A549 (cell line): ENCODE results near the gene CDK14. TPM values are rescaled to one million over a fixed set of nuclear protein-coding genes. Genes with fewer than 3 reads are reported as not detected.

Experiments
- ATAC-seq, 2 experiments: fragments of 200-7000 bp in 1 of 2; fragments of >200 bp in 1 of 2; cut with Nextera tagmentation in 1 of 2; cut with Tn5 transposase in 1 of 2; 3 replicates each; pipeline versions ENCODE4 v1.8.0 to v1.9.1; 2018 to 2020; ENCODE audit warnings: mild to moderate bottlenecking in 1 of 2, moderate library complexity in 1 of 2
- CTCF ChIA-PET: fragments of 300-600 bp; sonication (Branson Sonifier 250); formaldehyde crosslinking; extraction: SDS; loops from one replicate; lab custom pipeline; 2021; ENCODE audit warnings: antibody characterized with exemption, inconsistent platforms; lab: Yijun Ruan, JAX
- POLR2A ChIA-PET: fragments of 350-600 bp; formaldehyde crosslinking; extraction: SDS; loops from one replicate; lab custom pipeline; 2021; ENCODE audit warnings: antibody characterized with exemption, inconsistent platforms; lab: Yijun Ruan, JAX
- DNase-seq, 2 experiments: peaks; one replicate each; pipeline versions ENCODE4 v3.0.0 to v3.0.0-alpha.2; 2011 to 2016; ENCODE audit warnings: low read depth in 1 of 2, low spot score in 1 of 2
- FAIRE-seq: peaks from 2 replicates; lab custom pipeline; 2011; peaks lifted over from hg19 to GRCh38; lab: Jason Lieb, UNC
- H3K27ac ChIP-seq, 2 experiments: fragments of >200 bp; sonication (Bioruptor Twin); formaldehyde crosslinking; 3 replicates each; pipeline ENCODE4 v1.5.1; 2016 to 2017
- H3K4me1 ChIP-seq: fragments of >200 bp; sonication (Bioruptor Twin); formaldehyde crosslinking; 3 replicates; pipeline ENCODE4 v1.6.1; 2016
- H3K4me2 ChIP-seq: fragments of >200 bp; sonication (Bioruptor Twin); formaldehyde crosslinking; 3 replicates; pipeline ENCODE4 v1.6.1; 2016
- H3K4me3 ChIP-seq: fragments of >200 bp; sonication (Bioruptor Twin); formaldehyde crosslinking; 3 replicates; pipeline ENCODE4 v1.5.1; 2016
- H3K9me3 ChIP-seq: fragments of >200 bp; sonication (Bioruptor Twin); formaldehyde crosslinking; 3 replicates; pipeline ENCODE4 v1.6.1; 2016
- CBX8 ChIP-seq: fragments of 200-600 bp; sonication (generic); IDR thresholded peaks from 2 replicates; pipeline ENCODE4 v1.6.1; 2016
- CEBPB ChIP-seq, 2 experiments: fragments of >200 bp in 1 of 2; sonication (Bioruptor Twin) in 1 of 2; formaldehyde crosslinking in 1 of 2; IDR thresholded peaks; 2 replicates each; pipeline ENCODE4 v1.6.1; 2012 to 2016
- FOSB ChIP-seq: fragments of 250-450 bp; sonication (Bioruptor Pico); IDR thresholded peaks from 2 replicates; pipeline ENCODE4 v1.5.0; 2020; ENCODE audit warnings: mild to moderate bottlenecking, moderate library complexity
- FOSL2 ChIP-seq, 2 experiments: fragments of 450-650 bp in 1 of 2; fragments of >200 bp in 1 of 2; sonication (Bioruptor Twin) in 1 of 2; formaldehyde crosslinking; IDR thresholded peaks; 2 replicates each; pipeline versions ENCODE4 v1.5.0 to v1.6.1; 2016 to 2020; ENCODE audit warnings: mild to moderate bottlenecking in 1 of 2, moderate library complexity in 1 of 2
- GATA3 ChIP-seq: IDR thresholded peaks from 2 replicates; pipeline ENCODE4 v1.6.1; 2012; ENCODE audit warnings: borderline replicate concordance
- HOXB13 ChIP-seq: fragments of 250-450 bp; sonication (Bioruptor Pico); IDR thresholded peaks from 2 replicates; pipeline ENCODE4 v1.5.0; 2020; ENCODE audit warnings: low read depth, mild to moderate bottlenecking, moderate library complexity
- HOXB5 ChIP-seq: fragments of 250-450 bp; sonication (Bioruptor Pico); IDR thresholded peaks from 2 replicates; pipeline ENCODE4 v1.5.0; 2020; ENCODE audit warnings: mild to moderate bottlenecking, moderate library complexity
- JUN ChIP-seq, 2 experiments: fragments of >200 bp; sonication (Bioruptor Twin); formaldehyde crosslinking; IDR thresholded peaks; 2 replicates in 1 of 2; 3 replicates in 1 of 2; pipeline ENCODE4 v1.6.1; 2016 to 2017
- MAFK ChIP-seq: fragments of 450-650 bp; IDR thresholded peaks from 2 replicates; pipeline ENCODE4 v1.6.1; 2014; ENCODE audit not compliant: partially characterized antibody
- MAZ ChIP-seq: fragments of 150-350 bp; IDR thresholded peaks from 2 replicates; pipeline ENCODE4 v1.6.1; 2014; ENCODE audit warnings: antibody characterized with exemption, low read depth, low read length, borderline replicate concordance
- MYC ChIP-seq: IDR thresholded peaks from 2 replicates; pipeline ENCODE4 v1.6.1; 2012; ENCODE audit warnings: mild to moderate bottlenecking, inconsistent platforms, low read length, improper control_type of control experiment, borderline replicate concordance
- NFE2L2 ChIP-seq: fragments of 150-350 bp; conservative IDR thresholded peaks from 2 replicates; pipeline ENCODE4 v1.6.1; 2014; ENCODE audit warnings: low read length
- NPAS2 ChIP-seq: fragments of 250-450 bp; sonication (Bioruptor Pico); IDR thresholded peaks from 2 replicates; pipeline ENCODE4 v1.8.0; 2022; ENCODE audit warnings: mild to moderate bottlenecking, moderate library complexity, borderline replicate concordance
- NR3C1 ChIP-seq: fragments of >200 bp; sonication (Bioruptor Twin); formaldehyde crosslinking; IDR thresholded peaks from 3 replicates; pipeline ENCODE4 v1.6.1; 2017
- PBX3 ChIP-seq: IDR thresholded peaks from 2 replicates; pipeline ENCODE4 v1.6.1; 2012
- PHF8 ChIP-seq: fragments of 200-600 bp; sonication (generic); IDR thresholded peaks from 2 replicates; pipeline ENCODE4 v1.6.1; 2016; ENCODE audit warnings: low read depth, mild to moderate bottlenecking, antibody characterized with exemption, moderate library complexity, borderline replicate concordance
- POLR2A ChIP-seq: IDR thresholded peaks from 2 replicates; pipeline ENCODE4 v1.6.1; 2012; ENCODE audit warnings: mild to moderate bottlenecking, low read length
- POLR2AphosphoS2 ChIP-seq: conservative IDR thresholded peaks from 2 replicates; pipeline ENCODE4 v1.6.1; 2012; ENCODE audit warnings: low read length, improper control_type of control experiment, inconsistent platforms
- RARB ChIP-seq: fragments of 250-450 bp; sonication (Bioruptor Pico); IDR thresholded peaks from 2 replicates; pipeline ENCODE4 v1.8.0; 2021; ENCODE audit warnings: mild to moderate bottlenecking, moderate library complexity
- REST ChIP-seq: fragments of 200-600 bp; sonication (generic); IDR thresholded peaks from 2 replicates; pipeline ENCODE4 v1.6.1; 2016; ENCODE audit warnings: antibody characterized with exemption, mild to moderate bottlenecking, moderate library complexity
- RFX5 ChIP-seq: fragments of 450-650 bp; IDR thresholded peaks from 2 replicates; pipeline ENCODE4 v1.7.1; 2014; ENCODE audit warnings: antibody characterized with exemption, mild to moderate bottlenecking, moderate library complexity
- RNF2 ChIP-seq: fragments of 200-600 bp; sonication (generic); IDR thresholded peaks from 2 replicates; pipeline ENCODE4 v1.6.1; 2016; ENCODE audit warnings: low read depth, mild to moderate bottlenecking, antibody characterized with exemption, moderate library complexity, borderline replicate concordance
- SMC3 ChIP-seq: fragments of >200 bp; sonication (Bioruptor Twin); formaldehyde crosslinking; IDR thresholded peaks from 3 replicates; pipeline ENCODE4 v1.6.1; 2018; ENCODE audit warnings: inconsistent platforms
- SREBF2 ChIP-seq: fragments of 450-650 bp; IDR thresholded peaks from 2 replicates; pipeline ENCODE4 v1.6.1; 2014; ENCODE audit warnings: mild to moderate bottlenecking, moderate library complexity
- TFCP2L1 ChIP-seq: fragments of 250-450 bp; sonication (Bioruptor Pico); IDR thresholded peaks from 2 replicates; pipeline ENCODE4 v1.5.0; 2021; ENCODE audit warnings: mild to moderate bottlenecking
- ZC3H11A ChIP-seq: fragments of 450-650 bp; IDR thresholded peaks from 2 replicates; pipeline ENCODE4 v1.6.1; 2014; ENCODE audit warnings: antibody characterized with exemption, mild to moderate bottlenecking
- ZFP36 ChIP-seq: fragments of 450-650 bp; IDR thresholded peaks from 2 replicates; pipeline ENCODE4 v1.6.1; 2014; ENCODE audit warnings: borderline replicate concordance; ENCODE audit not compliant: partially characterized antibody
- ZNF302 ChIP-seq: fragments of 250-450 bp; sonication (Bioruptor Pico); IDR thresholded peaks from 2 replicates; pipeline ENCODE4 v1.9.0; 2021; ENCODE audit warnings: inconsistent platforms, mild to moderate bottlenecking, moderate library complexity
- ZSCAN20 ChIP-seq: fragments of 250-450 bp; sonication (Bioruptor Pico); IDR thresholded peaks from 2 replicates; pipeline ENCODE4 v1.8.0; 2022; ENCODE audit warnings: mild to moderate bottlenecking, moderate library complexity
- WGBS: methylation state at CpG from one replicate; pipeline ENCODE4 v1.1.6; 2017; ENCODE audit errors: missing lambda C conversion rate; 5-methylcytosine and 5-hydroxymethylcytosine counted together
- polyA plus RNA-seq, 4 experiments: library from polyadenylated mRNA; depleted of rRNA in 3 of 4; stranded (reverse); fragments of >200 nt; fragmentation: RNase III in 1 of 4; extraction: RNeasy Plus Mini Kit Qiagen cat#74134 plus additional on column Dnase treatment in 1 of 4; gene quantifications; 2 replicates in 3 of 4; 3 replicates in 1 of 4; pipeline ENCODE4 v1.2.3, GENCODE V29; 2011 to 2017
- TF ChIP-seq, protein P1 (sequence below): fragments of >200 bp; sonication (Bioruptor Twin); formaldehyde crosslinking; IDR thresholded peaks from 3 replicates; pipeline ENCODE4 v1.6.1; 2016
- TF ChIP-seq, protein P2 (sequence below): IDR thresholded peaks from 2 replicates; pipeline ENCODE4 v1.6.1; 2012

CDK14 gene
- polyA plus RNA-seq, 2 of the 4 experiments (the other 2 are of a cell fraction), result 0.21 to 0.23 TPM

DNA sequence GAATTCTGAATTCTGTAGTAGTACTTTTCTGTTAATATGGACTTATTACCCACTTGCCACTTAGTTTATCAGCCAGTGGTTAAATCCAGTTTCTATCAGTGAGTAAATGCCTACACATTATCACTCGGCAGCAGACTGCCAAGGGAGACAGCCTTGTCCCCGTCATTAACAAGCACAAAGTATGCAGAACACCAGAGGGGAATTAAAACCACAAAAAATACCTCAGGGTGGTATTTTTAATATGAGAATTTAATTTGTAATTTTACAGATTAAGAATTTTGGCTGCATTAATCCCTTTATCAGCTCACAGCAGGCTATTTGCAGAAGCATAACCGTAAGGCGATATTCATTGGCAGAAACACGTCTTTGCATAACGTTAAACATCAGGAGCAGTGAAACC is 518.1 kb downstream of the CDK14 start:
- no peaks in the 10 kb centered on the region for H3K9me3 ChIP-seq
- DNase-seq, result no peak
- ATAC-seq, result no peak
- 46% methylated on average over 6 of the region's 6 CpGs for WGBS
- TF ChIP-seq RFX5, result no peak
- TF ChIP-seq NPAS2 (CRISPR knock-in tag), result no peak
- TF ChIP-seq, protein P1, sequence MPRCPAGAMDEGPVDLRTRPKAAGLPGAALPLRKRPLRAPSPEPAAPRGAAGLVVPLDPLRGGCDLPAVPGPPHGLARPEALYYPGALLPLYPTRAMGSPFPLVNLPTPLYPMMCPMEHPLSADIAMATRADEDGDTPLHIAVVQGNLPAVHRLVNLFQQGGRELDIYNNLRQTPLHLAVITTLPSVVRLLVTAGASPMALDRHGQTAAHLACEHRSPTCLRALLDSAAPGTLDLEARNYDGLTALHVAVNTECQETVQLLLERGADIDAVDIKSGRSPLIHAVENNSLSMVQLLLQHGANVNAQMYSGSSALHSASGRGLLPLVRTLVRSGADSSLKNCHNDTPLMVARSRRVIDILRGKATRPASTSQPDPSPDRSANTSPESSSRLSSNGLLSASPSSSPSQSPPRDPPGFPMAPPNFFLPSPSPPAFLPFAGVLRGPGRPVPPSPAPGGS, result no peak
- TF ChIP-seq HOXB5, result no peak
- no peak for TF ChIP-seq MAFK
- no peak for TF ChIP-seq CEBPB (IDR thresholded peaks at IDR 0.05)
- no peak for TF ChIP-seq TFCP2L1 (CRISPR knock-in tag)
- TF ChIP-seq MAZ, result no peak
- TF ChIP-seq HOXB13 (CRISPR knock-in tag), result no peak
- no peak for TF ChIP-seq FOSB
- no peak for TF ChIP-seq ZC3H11A
- no peak for TF ChIP-seq JUN (IDR thresholded peaks at IDR 0.05)
- TF ChIP-seq SMC3, result no peak
- no peak for TF ChIP-seq RARB (CRISPR knock-in tag)
- TF ChIP-seq POLR2AphosphoS2, result no peak
- no peak for TF ChIP-seq RNF2
- TF ChIP-seq SREBF2, result no peak
- TF ChIP-seq CBX8, result no peak
- no peak for TF ChIP-seq NR3C1
- TF ChIP-seq ZFP36, result no peak
- no peak for FAIRE-seq
- no peaks in the 10 kb centered on the region for H3K4me1 ChIP-seq
- H3K4me2 ChIP-seq, result no peak overlapping the region
- no peak overlapping the region for H3K27ac ChIP-seq
- ChIA-PET POLR2A (no interaction called here), CTCF (no interaction called here)
- no peak overlapping the region for H3K4me3 ChIP-seq

DNA sequence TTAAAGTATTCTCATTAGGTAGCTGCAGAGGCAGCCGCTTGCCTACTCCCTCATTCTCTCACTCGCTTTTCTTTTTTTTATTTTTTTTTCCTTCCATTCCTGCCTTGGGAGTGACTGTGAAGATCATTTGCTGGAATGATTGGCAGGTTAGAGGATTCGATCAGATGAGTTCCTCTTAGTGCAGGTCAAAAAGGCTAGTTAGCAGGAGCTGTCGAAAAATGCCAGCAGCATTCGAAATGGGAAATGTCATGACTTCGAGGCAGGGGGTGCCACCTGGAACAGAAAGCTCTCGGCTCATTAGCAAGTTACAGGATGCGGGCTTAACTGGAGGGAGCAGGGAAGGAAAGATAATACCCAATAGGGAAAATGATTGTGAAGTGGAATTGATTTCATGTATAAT is 530.6 kb downstream of the CDK14 start:
- H3K4me3 ChIP-seq, result no peak overlapping the region
- ChIA-PET CTCF (interaction anchor here (0.6 kb wide), 1 partner anchor 783 kb away, joined by 3 read pairs; no protein-coding TSS in a partner anchor), POLR2A (no interaction called here)
- ATAC-seq (no peak), DNase-seq (no peak), FAIRE-seq (no peak)
- no peak overlapping the region for H3K4me2 ChIP-seq
- no peaks in the 10 kb centered on the region for H3K4me1 ChIP-seq
- H3K9me3 ChIP-seq, result no peaks in the 10 kb centered on the region
- H3K27ac ChIP-seq, result no peak overlapping the region
- WGBS, result 34% methylated on average over 8 of the region's 8 CpGs
- TF ChIP-seq CBX8, result no peak
- no peak for TF ChIP-seq GATA3
- TF ChIP-seq PHF8, result no peak
- no peak for TF ChIP-seq POLR2A

DNA sequence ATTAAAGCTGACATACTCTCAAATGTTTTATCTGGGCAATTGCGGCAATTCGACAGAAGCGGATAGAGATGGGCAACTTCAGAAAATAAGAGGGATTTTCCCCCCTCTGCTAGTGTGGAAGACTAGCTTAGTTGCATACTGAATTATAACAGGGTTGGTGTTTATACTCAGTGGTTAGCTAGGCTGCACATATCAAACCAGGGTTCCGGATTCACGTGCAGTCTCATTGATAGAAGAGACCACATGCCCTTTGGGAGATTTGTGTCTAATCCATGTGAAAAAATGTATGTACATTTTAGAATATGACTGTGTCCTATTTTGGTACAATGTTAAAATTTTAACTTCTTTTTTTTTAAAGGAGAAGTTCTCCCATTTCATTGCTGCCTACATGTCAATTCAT is 531.2 kb downstream of the CDK14 start:
- 67% methylated on average over 5 of the region's 5 CpGs for WGBS
- CTCF ChIA-PET, result no interaction called here
- FAIRE-seq (no peak), ATAC-seq (no peak), DNase-seq (no peak)
- TF ChIP-seq NPAS2 (CRISPR knock-in tag) (no peak), JUN (IDR thresholded peaks at IDR 0.05) (no peak), REST (no peak), PBX3 (no peak), MYC (no peak), NFE2L2 (no peak), GATA3 (no peak), ZSCAN20 (CRISPR knock-in tag) (no peak), MAZ (no peak), FOSL2 (IDR thresholded peaks at IDR 0.05) (no peak), FOSL2 (CRISPR knock-in tag; IDR thresholded peaks at IDR 0.05) (no peak), POLR2A (no peak), ZNF302 (CRISPR knock-in tag) (no peak)
- TF ChIP-seq, protein P2, sequence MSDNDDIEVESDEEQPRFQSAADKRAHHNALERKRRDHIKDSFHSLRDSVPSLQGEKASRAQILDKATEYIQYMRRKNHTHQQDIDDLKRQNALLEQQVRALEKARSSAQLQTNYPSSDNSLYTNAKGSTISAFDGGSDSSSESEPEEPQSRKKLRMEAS, result no peak
- Histone ChIP-seq H3K9me3 (no peaks in the 10 kb centered on the region), H3K4me2 (no peak overlapping the region), H3K4me1 (no peaks in the 10 kb centered on the region), H3K4me3 (no peak overlapping the region), H3K27ac (no peak overlapping the region)
- POLR2A ChIA-PET, result no interaction called here
